AG04450 (cell line): Measurements from ENCODE around the gene CUL3. TPM values are rescaled to one million over a fixed set of nuclear protein-coding genes. Genes with fewer than 3 reads are reported as not detected.

Source experiments
- CTCF ChIA-PET: fragments of 300-600, 350-600 bp; formaldehyde crosslinking; extraction: SDS; loops from one replicate; lab custom pipeline; 2022; ENCODE audit warnings: antibody characterized with exemption, inconsistent platforms; lab: Charles Lee
- POLR2A ChIA-PET: fragments of 350-600 bp; formaldehyde crosslinking; extraction: SDS; loops from one replicate; lab custom pipeline; 2021; ENCODE audit warnings: antibody characterized with exemption, inconsistent platforms; lab: Yijun Ruan, JAX
- DNase-seq: peaks from one replicate; pipeline ENCODE4 v3.0.0-alpha.2; 2011; ENCODE audit warnings: low read depth, low spot score
- H3K27ac ChIP-seq: one replicate; pipeline ENCODE4 v1.5.1; 2012; ENCODE audit warnings: low read depth, low read length, control low read depth
- H3K27me3 ChIP-seq: one replicate; pipeline ENCODE4 v1.6.0; 2012; ENCODE audit warnings: low read length; ENCODE audit not compliant: control insufficient read depth, insufficient read depth
- H3K4me3 ChIP-seq: 2 replicates; pipeline ENCODE4 v1.5.1; 2011; ENCODE audit warnings: mild to moderate bottlenecking, low read depth, low read length, control low read depth
- H3K9me3 ChIP-seq: 2 replicates; pipeline ENCODE4 v1.5.1; 2012; ENCODE audit warnings: low read length; ENCODE audit not compliant: control insufficient read depth, insufficient read depth
- polyA plus RNA-seq: library from polyadenylated mRNA; depleted of rRNA; stranded (reverse); fragments of >200 nt; gene quantifications from 2 replicates; pipeline ENCODE4 v1.2.3, GENCODE V29; 2011
- TF ChIP-seq, protein P1 (sequence below): IDR thresholded peaks from 2 replicates; pipeline ENCODE4 v1.5.1; 2011; ENCODE audit warnings: low read depth, low read length, control low read depth, inconsistent platforms

Gene CUL3
- polyA plus RNA-seq, 1 experiment = 57.3 TPM

GRCh38 chr2:224479826-224480225 is 105.3 kb downstream of the CUL3 start:
- POLR2A ChIA-PET = no interaction called here
- Histone ChIP-seq H3K27me3 (no peaks in the 10 kb centered on the region), H3K27ac (no peak overlapping the region), H3K4me3 (no peak overlapping the region), H3K9me3 (no peaks in the 10 kb centered on the region)
- TF ChIP-seq, protein P1, sequence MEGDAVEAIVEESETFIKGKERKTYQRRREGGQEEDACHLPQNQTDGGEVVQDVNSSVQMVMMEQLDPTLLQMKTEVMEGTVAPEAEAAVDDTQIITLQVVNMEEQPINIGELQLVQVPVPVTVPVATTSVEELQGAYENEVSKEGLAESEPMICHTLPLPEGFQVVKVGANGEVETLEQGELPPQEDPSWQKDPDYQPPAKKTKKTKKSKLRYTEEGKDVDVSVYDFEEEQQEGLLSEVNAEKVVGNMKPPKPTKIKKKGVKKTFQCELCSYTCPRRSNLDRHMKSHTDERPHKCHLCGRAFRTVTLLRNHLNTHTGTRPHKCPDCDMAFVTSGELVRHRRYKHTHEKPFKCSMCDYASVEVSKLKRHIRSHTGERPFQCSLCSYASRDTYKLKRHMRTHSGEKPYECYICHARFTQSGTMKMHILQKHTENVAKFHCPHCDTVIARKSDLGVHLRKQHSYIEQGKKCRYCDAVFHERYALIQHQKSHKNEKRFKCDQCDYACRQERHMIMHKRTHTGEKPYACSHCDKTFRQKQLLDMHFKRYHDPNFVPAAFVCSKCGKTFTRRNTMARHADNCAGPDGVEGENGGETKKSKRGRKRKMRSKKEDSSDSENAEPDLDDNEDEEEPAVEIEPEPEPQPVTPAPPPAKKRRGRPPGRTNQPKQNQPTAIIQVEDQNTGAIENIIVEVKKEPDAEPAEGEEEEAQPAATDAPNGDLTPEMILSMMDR = no peak
- CTCF ChIA-PET = no interaction called here
- no peak for DNase-seq

GRCh38 chr2:224472827-224473226 is 112.3 kb downstream of the CUL3 start:
- no peaks in the 10 kb centered on the region for H3K27me3 ChIP-seq
- no peak overlapping the region for H3K4me3 ChIP-seq
- ChIA-PET CTCF (no interaction called here), POLR2A (no interaction called here)
- TF ChIP-seq, protein P1 = no peak
- no peaks in the 10 kb centered on the region for H3K9me3 ChIP-seq
- no peak for DNase-seq
- no peak overlapping the region for H3K27ac ChIP-seq

- H3K27ac ChIP-seq = no peak overlapping the region
Observed at GRCh38 chr2:224472137-224472536, 113.0 kb downstream of the CUL3 start.

GRCh38 chr2:224469374-224469964 is 115.7 kb downstream of the CUL3 start:
- TF ChIP-seq, protein P1 = no peak
- Histone ChIP-seq H3K27ac (no peak overlapping the region), H3K4me3 (no peak overlapping the region), H3K9me3 (no peaks in the 10 kb centered on the region), H3K27me3 (no peaks in the 10 kb centered on the region)
- ChIA-PET CTCF (interaction anchor here (0.8 to 1.2 kb wide), 2 partner anchors 20 to 145 kb away, joined by 5 read pairs; no protein-coding TSS in a partner anchor), POLR2A (no interaction called here)
- no peak for DNase-seq

More at GRCh38 chr2:224472137-224472536, 113.0 kb downstream of the CUL3 start:
- CTCF ChIA-PET = no interaction called here
- H3K27me3 ChIP-seq = no peaks in the 10 kb centered on the region
- DNase-seq = no peak
- H3K4me3 ChIP-seq = no peak overlapping the region
- H3K9me3 ChIP-seq = no peaks in the 10 kb centered on the region
- POLR2A ChIA-PET = no interaction called here
- TF ChIP-seq, protein P1 = no peak

- ChIA-PET CTCF (interaction anchor here (1.2 kb wide), 1 partner anchor 17 kb away, joined by 4 read pairs; no protein-coding TSS in a partner anchor), POLR2A (no interaction called here)
- H3K27me3 ChIP-seq = no peaks in the 10 kb centered on the region
- no peak overlapping the region for H3K27ac ChIP-seq
- no peak overlapping the region for H3K4me3 ChIP-seq
- DNase-seq = no peak
- TF ChIP-seq, protein P1 = no peak
- H3K9me3 ChIP-seq = no peaks in the 10 kb centered on the region
Observed at GRCh38 chr2:224466304-224466895, 118.8 kb downstream of the CUL3 start.
